ENCODE measurements around the gene ARL13A. TPM values are rescaled to one million over a fixed set of nuclear protein-coding genes. Genes with fewer than 3 reads are reported as not detected.
"Not testable (repeated sequence)": the region's sequence is repeated elsewhere in the genome, so short reads cannot be mapped to it uniquely, and the experiment has no call there.

The ARL13A gene
- total RNA-seq, 2 donors from 2014 or later = not detected

DNA sequence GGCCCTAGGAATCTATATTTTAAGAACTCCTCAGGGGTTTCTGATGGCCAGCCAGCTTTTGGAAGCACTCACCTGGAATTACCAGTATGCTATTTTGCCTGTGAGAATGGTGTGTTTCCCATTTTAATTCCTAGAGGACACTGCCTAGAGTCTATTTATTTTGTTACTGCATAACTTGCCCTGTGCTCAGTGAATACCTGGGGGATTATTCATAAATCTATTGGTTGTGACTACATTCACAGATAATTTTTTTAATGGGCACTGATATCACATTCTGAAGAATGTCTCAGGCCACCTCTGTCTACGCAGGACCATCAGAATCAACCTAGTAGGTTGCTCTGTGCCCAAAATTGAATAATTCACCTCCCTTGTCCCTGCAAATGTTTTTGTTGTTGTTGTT, 6.7 kb downstream of the ARL13A start:
- Histone ChIP-seq H3K36me3 (no peaks in the 10 kb centered on the region), H3K4me3 (no peak overlapping the region), H3K27me3 (no peaks in the 10 kb centered on the region), H3K9me3 (no peaks in the 10 kb centered on the region), H3K4me1 (no peaks in the 10 kb centered on the region), H3K27ac (no peak overlapping the region)
- DNase-seq (ENCODE audit: low spot score) = no peak
- TF ChIP-seq, protein P1, sequence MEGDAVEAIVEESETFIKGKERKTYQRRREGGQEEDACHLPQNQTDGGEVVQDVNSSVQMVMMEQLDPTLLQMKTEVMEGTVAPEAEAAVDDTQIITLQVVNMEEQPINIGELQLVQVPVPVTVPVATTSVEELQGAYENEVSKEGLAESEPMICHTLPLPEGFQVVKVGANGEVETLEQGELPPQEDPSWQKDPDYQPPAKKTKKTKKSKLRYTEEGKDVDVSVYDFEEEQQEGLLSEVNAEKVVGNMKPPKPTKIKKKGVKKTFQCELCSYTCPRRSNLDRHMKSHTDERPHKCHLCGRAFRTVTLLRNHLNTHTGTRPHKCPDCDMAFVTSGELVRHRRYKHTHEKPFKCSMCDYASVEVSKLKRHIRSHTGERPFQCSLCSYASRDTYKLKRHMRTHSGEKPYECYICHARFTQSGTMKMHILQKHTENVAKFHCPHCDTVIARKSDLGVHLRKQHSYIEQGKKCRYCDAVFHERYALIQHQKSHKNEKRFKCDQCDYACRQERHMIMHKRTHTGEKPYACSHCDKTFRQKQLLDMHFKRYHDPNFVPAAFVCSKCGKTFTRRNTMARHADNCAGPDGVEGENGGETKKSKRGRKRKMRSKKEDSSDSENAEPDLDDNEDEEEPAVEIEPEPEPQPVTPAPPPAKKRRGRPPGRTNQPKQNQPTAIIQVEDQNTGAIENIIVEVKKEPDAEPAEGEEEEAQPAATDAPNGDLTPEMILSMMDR (IDR thresholded peaks at IDR 0.05) = no peak

DNA sequence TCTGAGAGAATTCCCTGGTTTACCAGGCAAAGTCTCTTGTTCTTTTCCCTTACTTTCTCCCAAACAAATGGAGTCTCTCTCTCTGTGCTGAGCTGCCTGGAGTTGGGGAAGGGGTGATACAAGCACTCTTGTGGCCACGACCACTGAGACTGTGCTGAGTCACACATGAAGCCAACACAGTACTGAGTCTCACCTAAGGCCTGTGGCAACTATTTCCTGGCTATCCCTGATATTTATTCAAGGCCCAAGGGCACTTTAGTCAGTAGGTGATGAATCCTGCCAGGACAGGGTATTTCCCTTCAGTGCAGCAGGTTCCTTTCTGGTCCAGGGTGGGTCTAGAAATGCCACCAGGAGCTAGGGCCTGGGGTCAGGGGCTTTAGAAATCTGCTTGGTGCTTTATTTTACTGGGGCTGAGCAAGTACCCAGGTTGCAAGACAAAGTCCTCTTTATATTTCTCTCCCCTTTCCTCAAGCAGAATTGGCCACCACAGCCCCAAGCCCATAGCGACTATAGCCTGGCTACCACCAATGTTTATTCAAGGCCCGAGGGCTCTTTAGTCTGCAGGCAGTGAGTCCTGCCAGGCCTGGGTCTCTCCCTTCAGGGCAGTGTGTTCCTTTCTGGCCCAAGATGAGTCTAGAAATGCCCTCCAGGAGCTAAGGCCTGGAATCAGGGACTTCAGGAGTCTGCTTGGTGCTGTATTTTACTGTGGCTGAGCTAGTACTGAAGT, 10.5 kb downstream of the ARL13A start:
- no peak overlapping the region for H3K4me3 ChIP-seq
- TF ChIP-seq, protein P1 (IDR thresholded peaks at IDR 0.05) = no peak
- DNase-seq (ENCODE audit: low spot score) = no peak
- H3K4me1 ChIP-seq = no peaks in the 10 kb centered on the region
- H3K27ac ChIP-seq = no peak overlapping the region
- no peaks in the 10 kb centered on the region for H3K9me3 ChIP-seq
- no peaks in the 10 kb centered on the region for H3K27me3 ChIP-seq
- no peaks in the 10 kb centered on the region for H3K36me3 ChIP-seq

DNA sequence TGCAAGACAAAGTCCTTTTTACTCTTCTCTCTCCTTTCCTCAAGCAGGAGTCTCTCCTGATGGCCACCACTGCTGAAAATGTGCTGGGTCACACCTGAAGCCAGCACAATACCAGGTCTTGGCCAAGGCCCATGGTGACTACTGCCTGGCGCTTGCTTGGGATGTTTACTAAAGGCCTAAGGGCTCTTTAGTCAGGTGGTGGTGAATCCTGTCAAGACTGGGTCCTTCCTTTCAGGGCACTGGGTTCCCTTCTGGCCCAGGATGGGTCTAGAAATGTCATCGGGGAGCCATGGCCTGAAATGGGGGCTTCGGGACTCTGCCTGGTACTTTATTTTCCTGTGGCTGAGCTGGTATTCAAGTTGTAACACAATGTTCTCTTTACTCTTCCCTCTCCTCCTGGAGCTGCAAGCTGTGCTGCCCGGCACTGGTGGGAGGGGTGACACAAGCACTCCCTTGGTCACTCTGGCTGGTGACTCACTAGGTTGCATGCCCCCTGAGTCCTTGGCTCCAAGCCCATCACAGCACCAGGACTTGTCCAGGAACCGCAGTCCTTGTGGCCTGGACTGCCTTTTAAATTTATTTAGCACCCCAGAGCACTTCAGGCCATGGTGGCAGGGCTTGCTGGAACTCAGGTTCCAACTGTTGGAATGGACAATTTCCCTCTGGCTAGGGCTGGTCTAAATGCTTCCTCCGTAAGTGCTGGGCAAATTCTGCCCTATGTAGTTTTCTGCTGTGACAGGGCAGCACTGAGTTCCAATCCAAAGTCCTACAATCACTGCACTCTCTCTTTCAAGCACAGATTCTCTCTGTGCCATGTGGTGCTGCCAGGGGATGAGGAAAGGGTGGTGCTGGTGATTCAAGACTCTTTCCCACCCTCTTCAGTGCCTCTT, 11.3 kb downstream of the ARL13A start:
- TF ChIP-seq, protein P1 (IDR thresholded peaks at IDR 0.05) = no peak
- no peak overlapping the region for H3K27ac ChIP-seq

DNA sequence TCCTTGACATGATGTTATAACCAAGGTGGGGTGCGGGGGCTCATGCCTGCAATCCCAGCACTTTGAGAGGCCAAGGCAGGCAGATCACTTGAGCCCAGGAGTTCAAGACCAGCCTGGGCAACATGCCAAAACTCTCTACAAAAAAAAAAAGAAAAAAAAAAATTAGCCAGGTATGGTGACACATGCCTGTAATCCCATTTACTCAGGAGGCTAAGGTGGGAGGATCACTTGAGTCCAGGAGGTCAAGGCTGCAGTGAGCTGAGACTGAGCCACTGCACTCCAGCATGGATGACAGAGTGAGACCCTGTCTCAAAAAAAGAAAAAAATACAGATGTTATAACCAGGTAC, 12.0 kb downstream of the ARL13A start:
- H3K27me3 ChIP-seq; H3K27ac ChIP-seq; H3K4me1 ChIP-seq; H3K9me3 ChIP-seq; H3K4me3 ChIP-seq; DNase-seq (ENCODE audit: low spot score); H3K36me3 ChIP-seq: not testable (repeated sequence)

More for the DNA sequence above, 11.3 kb downstream of the ARL13A start:
- H3K4me1 ChIP-seq = no peaks in the 10 kb centered on the region
- H3K36me3 ChIP-seq = no peaks in the 10 kb centered on the region
- no peak for DNase-seq (ENCODE audit: low spot score)
- H3K4me3 ChIP-seq = no peak overlapping the region
- H3K9me3 ChIP-seq = no peaks in the 10 kb centered on the region
- H3K27me3 ChIP-seq = no peaks in the 10 kb centered on the region

DNA sequence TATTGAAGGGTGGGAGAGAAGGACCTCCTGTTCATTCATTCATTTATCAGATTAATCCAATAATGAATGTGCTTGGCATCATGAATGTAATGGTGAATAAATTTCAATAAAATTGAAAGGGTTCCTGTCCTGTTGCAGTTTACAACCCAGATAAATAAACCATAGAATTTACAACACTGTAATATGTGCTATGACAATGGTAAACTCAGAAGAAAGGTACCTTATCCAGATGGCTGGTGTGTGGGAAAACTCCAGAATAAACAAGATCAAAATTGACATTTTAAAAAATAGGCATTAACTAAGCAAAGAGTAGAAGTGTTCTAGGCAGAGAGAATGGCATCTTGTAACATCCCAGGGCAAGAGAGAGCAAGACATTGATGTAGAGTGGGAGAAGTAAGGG, 15.3 kb downstream of the ARL13A start:
- no peak overlapping the region for H3K4me3 ChIP-seq
- H3K4me1 ChIP-seq = no peaks in the 10 kb centered on the region
- H3K27ac ChIP-seq = no peak overlapping the region
- DNase-seq (ENCODE audit: low spot score) = no peak
- H3K27me3 ChIP-seq = no peaks in the 10 kb centered on the region
- no peaks in the 10 kb centered on the region for H3K9me3 ChIP-seq
- no peaks in the 10 kb centered on the region for H3K36me3 ChIP-seq
- TF ChIP-seq, protein P1 (IDR thresholded peaks at IDR 0.05) = no peak

DNA sequence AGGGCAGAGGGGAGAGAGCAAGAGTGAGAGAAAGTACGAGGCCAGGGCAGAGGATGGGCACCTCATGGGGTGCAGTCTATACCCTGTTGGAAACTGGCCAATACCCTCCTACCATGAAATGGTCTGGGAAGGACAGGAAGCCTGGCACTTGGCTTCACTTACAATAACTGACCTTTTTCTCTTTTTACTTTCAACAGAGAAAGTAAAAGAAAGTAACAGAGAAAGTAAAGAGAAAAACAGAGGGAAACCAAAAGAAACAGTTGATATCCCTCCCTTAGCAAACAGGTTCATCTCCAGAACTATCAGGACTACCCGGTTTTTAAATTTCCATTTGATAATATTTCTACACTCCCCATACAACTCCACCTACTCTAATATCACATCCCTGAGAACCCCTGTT, 20.6 kb downstream of the ARL13A start:
- H3K27ac ChIP-seq = no peak overlapping the region

More for the DNA sequence above, 20.6 kb downstream of the ARL13A start:
- Histone ChIP-seq H3K36me3 (no peaks in the 10 kb centered on the region), H3K4me3 (no peak overlapping the region), H3K27me3 (no peaks in the 10 kb centered on the region), H3K4me1 (no peaks in the 10 kb centered on the region), H3K9me3 (no peaks in the 10 kb centered on the region)
- TF ChIP-seq, protein P1 (IDR thresholded peaks at IDR 0.05) = no peak
- no peak for DNase-seq (ENCODE audit: low spot score)

Data from right atrium auricular region (tissue), 2 donors.